ENCODE measurements around the gene PPP1R14C. TPM values are rescaled to one million over a fixed set of nuclear protein-coding genes. Genes with fewer than 3 reads are reported as not detected.

PPP1R14C gene
- total RNA-seq, 1 donor, result 3.6 TPM

DNA sequence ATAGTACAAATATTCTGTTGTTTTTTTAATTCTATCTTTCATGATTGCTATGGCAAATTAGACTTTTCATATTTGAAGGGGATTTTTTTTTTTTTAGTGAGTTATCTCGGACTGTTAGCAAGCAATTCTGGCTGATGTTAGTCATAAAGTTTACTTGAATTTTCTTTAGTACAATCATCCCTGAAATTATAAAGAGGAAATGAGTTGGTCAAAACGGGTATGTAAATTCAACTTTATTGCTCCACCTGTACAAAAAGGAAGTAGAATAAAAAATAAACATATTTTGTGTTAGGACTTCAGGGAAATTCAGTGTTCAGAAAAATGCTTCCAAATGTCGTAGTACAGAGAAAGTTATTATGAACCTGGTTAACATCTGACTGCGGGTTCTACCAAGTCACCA lies 40.3 kb downstream of the PPP1R14C start:
- Histone ChIP-seq H3K4me1 (ENCODE audit: insufficient read depth, low read length) (no peaks in the 10 kb centered on the region), H4K20me1 (ENCODE audit: insufficient read depth, low read length) (no peaks in the 10 kb centered on the region), H3K27me3 (ENCODE audit: insufficient read depth, low read length) (no peaks in the 10 kb centered on the region), H2AFZ (ENCODE audit: low read length) (no peak overlapping the region), H3K27ac (ENCODE audit: low read depth, low read length) (no peak overlapping the region), H3K9me3 (ENCODE audit: low read depth, low read length) (no peaks in the 10 kb centered on the region), H3K4me2 (ENCODE audit: insufficient read depth, low read length) (no peak overlapping the region), H3K4me3 (ENCODE audit: insufficient read depth, low read length) (no peak overlapping the region), H3K79me2 (ENCODE audit: insufficient read depth, low read length) (no peaks in the 10 kb centered on the region), H3K36me3 (ENCODE audit: insufficient read depth, low read length) (no peaks in the 10 kb centered on the region)
- TF ChIP-seq, protein P1, sequence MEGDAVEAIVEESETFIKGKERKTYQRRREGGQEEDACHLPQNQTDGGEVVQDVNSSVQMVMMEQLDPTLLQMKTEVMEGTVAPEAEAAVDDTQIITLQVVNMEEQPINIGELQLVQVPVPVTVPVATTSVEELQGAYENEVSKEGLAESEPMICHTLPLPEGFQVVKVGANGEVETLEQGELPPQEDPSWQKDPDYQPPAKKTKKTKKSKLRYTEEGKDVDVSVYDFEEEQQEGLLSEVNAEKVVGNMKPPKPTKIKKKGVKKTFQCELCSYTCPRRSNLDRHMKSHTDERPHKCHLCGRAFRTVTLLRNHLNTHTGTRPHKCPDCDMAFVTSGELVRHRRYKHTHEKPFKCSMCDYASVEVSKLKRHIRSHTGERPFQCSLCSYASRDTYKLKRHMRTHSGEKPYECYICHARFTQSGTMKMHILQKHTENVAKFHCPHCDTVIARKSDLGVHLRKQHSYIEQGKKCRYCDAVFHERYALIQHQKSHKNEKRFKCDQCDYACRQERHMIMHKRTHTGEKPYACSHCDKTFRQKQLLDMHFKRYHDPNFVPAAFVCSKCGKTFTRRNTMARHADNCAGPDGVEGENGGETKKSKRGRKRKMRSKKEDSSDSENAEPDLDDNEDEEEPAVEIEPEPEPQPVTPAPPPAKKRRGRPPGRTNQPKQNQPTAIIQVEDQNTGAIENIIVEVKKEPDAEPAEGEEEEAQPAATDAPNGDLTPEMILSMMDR (IDR thresholded peaks at IDR 0.05; ENCODE audit: extremely low read depth, low read depth, low read length), result no peak
- no peak for DNase-seq (ENCODE audit: insufficient read length, low spot score, missing footprints)

GRCh38 chr6:150183966-150184365 lies 41.1 kb downstream of the PPP1R14C start:
- Histone ChIP-seq H3K9me3 (ENCODE audit: low read depth, low read length) (no peaks in the 10 kb centered on the region), H3K4me1 (ENCODE audit: insufficient read depth, low read length) (no peaks in the 10 kb centered on the region), H2AFZ (ENCODE audit: low read length) (no peak overlapping the region), H4K20me1 (ENCODE audit: insufficient read depth, low read length) (no peaks in the 10 kb centered on the region), H3K4me2 (ENCODE audit: insufficient read depth, low read length) (no peak overlapping the region), H3K79me2 (ENCODE audit: insufficient read depth, low read length) (no peaks in the 10 kb centered on the region), H3K27me3 (ENCODE audit: insufficient read depth, low read length) (no peaks in the 10 kb centered on the region), H3K27ac (ENCODE audit: low read depth, low read length) (no peak overlapping the region), H3K36me3 (ENCODE audit: insufficient read depth, low read length) (no peaks in the 10 kb centered on the region), H3K4me3 (ENCODE audit: insufficient read depth, low read length) (no peak overlapping the region)
- DNase-seq (ENCODE audit: insufficient read length, low spot score, missing footprints), result no peak
- TF ChIP-seq, protein P1 (IDR thresholded peaks at IDR 0.05; ENCODE audit: extremely low read depth, low read depth, low read length), result no peak

GRCh38 chr6:150184850-150185731 lies 42.2 kb downstream of the PPP1R14C start:
- H3K4me1 ChIP-seq (ENCODE audit: insufficient read depth, low read length), result no peaks in the 10 kb centered on the region
- TF ChIP-seq, protein P1 (IDR thresholded peaks at IDR 0.05; ENCODE audit: extremely low read depth, low read depth, low read length), result no peak

DNA sequence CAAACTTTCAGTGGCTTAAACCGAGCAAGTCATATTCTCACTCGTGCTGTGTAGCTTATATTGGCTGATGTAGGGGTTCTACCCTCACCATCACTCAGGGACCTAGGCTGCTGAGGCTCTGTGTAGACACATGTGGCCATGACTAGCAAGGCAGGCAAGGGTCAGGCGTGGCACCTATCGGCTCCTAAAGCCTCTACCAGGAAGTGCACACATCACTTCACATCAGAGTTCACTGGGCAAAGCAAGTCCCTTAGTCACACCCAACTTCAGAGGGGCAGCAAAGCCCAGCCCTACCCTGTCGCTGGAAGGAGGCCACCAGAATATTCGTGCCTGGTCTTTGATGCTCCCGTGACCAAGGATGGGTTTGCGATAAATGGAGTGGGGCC lies 42.9 kb downstream of the PPP1R14C start:
- H3K9me3 ChIP-seq (ENCODE audit: low read depth, low read length), result no peaks in the 10 kb centered on the region
- no peaks in the 10 kb centered on the region for H3K4me1 ChIP-seq (ENCODE audit: insufficient read depth, low read length)
- no peak overlapping the region for H2AFZ ChIP-seq (ENCODE audit: low read length)
- no peak overlapping the region for H3K4me3 ChIP-seq (ENCODE audit: insufficient read depth, low read length)
- no peaks in the 10 kb centered on the region for H3K27me3 ChIP-seq (ENCODE audit: insufficient read depth, low read length)
- H3K27ac ChIP-seq (ENCODE audit: low read depth, low read length), result no peak overlapping the region
- TF ChIP-seq, protein P1 (IDR thresholded peaks at IDR 0.05; ENCODE audit: extremely low read depth, low read depth, low read length), result no peak
- no peaks in the 10 kb centered on the region for H3K79me2 ChIP-seq (ENCODE audit: insufficient read depth, low read length)
- H3K36me3 ChIP-seq (ENCODE audit: insufficient read depth, low read length), result no peaks in the 10 kb centered on the region
- no peak for DNase-seq (ENCODE audit: insufficient read length, low spot score, missing footprints)
- H3K4me2 ChIP-seq (ENCODE audit: insufficient read depth, low read length), result no peak overlapping the region
- H4K20me1 ChIP-seq (ENCODE audit: insufficient read depth, low read length), result no peaks in the 10 kb centered on the region

More at GRCh38 chr6:150184850-150185731, 42.2 kb downstream of the PPP1R14C start:
- H4K20me1 ChIP-seq (ENCODE audit: insufficient read depth, low read length), result no peaks in the 10 kb centered on the region
- H3K79me2 ChIP-seq (ENCODE audit: insufficient read depth, low read length), result no peaks in the 10 kb centered on the region
- no peaks in the 10 kb centered on the region for H3K27me3 ChIP-seq (ENCODE audit: insufficient read depth, low read length)
- H3K9me3 ChIP-seq (ENCODE audit: low read depth, low read length), result no peaks in the 10 kb centered on the region
- H3K4me3 ChIP-seq (ENCODE audit: insufficient read depth, low read length), result no peak overlapping the region
- H3K27ac ChIP-seq (ENCODE audit: low read depth, low read length), result no peak overlapping the region
- DNase-seq (ENCODE audit: insufficient read length, low spot score, missing footprints), result peak; percentile 66
- no peak overlapping the region for H3K4me2 ChIP-seq (ENCODE audit: insufficient read depth, low read length)
- H2AFZ ChIP-seq (ENCODE audit: low read length), result no peak overlapping the region
- H3K36me3 ChIP-seq (ENCODE audit: insufficient read depth, low read length), result no peaks in the 10 kb centered on the region
